Ascending aorta (tissue), 2 donors: ENCODE measurements around the gene WNT9B. TPM values are rescaled to one million over a fixed set of nuclear protein-coding genes. Genes with fewer than 3 reads are reported as not detected.
"Not testable (repeated sequence)": the region's sequence is repeated elsewhere in the genome, so short reads cannot be mapped to it uniquely, and the experiment has no call there.

ENCODE experiments used
- DNase-seq, 2 donors: peaks; one replicate each; pipeline ENCODE4 v3.0.0-alpha.2; 2019; ENCODE audit warnings: low spot score in 2 of 2
- H3K27ac ChIP-seq, 2 donors: fragments of 200-600 bp; sonication (generic); one replicate each; pipeline ENCODE4 v1.5.1; 2016 to 2017; ENCODE audit warnings: mild to moderate bottlenecking in 1 of 2
- H3K27me3 ChIP-seq: fragments of 200-600 bp; sonication (generic); one replicate; pipeline ENCODE4 v1.5.1; 2017
- H3K36me3 ChIP-seq, 2 donors: fragments of 200-600 bp; sonication (generic); one replicate each; pipeline ENCODE4 v1.5.1; 2016
- H3K4me1 ChIP-seq, 2 donors: fragments of 200-600 bp; sonication (generic); one replicate each; pipeline ENCODE4 v1.5.1; 2016 to 2017; ENCODE audit warnings: mild to moderate bottlenecking in 1 of 2
- H3K4me3 ChIP-seq, 2 donors: fragments of 200-600 bp; sonication (generic); one replicate each; pipeline ENCODE4 v1.5.1; 2016 to 2017; ENCODE audit warnings: mild to moderate bottlenecking in 1 of 2
- H3K9me3 ChIP-seq, 2 donors: fragments of 200-600 bp; sonication (generic); one replicate each; pipeline ENCODE4 v1.5.1; 2016
- intact Hi-C: fragments of 100-400 bp; cut with DNase I; formaldehyde crosslinking; loops from one replicate; pipeline ENCODE4 v1.15.1; 2023
- total RNA-seq: library from RNA; depleted of rRNA; stranded (reverse); fragments of >200 nt; gene quantifications from one replicate; pipeline ENCODE4 v1.1.0, GENCODE V29; 2016
- TF ChIP-seq, protein P1 (sequence below), 3 experiments: fragments of 200-600 bp in 2 of 3; fragments of 450-650 bp in 1 of 3; sonication (generic) in 2 of 3; IDR thresholded peaks; one replicate each; pipeline ENCODE4 v1.5.1; 2016 to 2019; ENCODE audit warnings: antibody characterized with exemption in 3 of 3, mild to moderate bottlenecking in 1 of 3, moderate library complexity in 1 of 3

The WNT9B gene
- total RNA-seq, 1 donor from 2014 or later: 5.6 TPM

DNA sequence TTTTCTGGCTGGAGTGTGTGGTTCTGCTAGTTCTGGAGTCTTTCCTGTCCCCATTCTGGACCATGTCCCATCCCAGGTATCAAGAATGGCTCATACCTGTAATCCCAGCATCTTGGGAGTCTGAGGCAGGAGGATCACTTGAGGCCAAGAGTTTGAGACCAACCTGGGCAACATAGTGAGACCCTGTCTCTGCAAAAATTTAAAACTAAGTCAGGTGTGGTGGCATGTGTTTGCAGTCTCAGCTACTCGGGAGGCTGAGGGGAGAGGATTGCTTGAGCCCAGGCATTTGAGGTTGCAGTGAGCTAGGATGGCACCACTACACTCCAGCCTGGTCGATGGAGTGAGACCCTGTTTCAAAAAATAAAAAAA, 17.6 kb upstream of the WNT9B start:
- intact Hi-C loops: no loop called here
- no peaks in the 10 kb centered on the region for H3K36me3 ChIP-seq

GRCh38 chr17:46834846-46835245, 16.5 kb upstream of the WNT9B start:
- H3K27me3 ChIP-seq: no peaks in the 10 kb centered on the region
- H3K4me1 ChIP-seq: no peaks in the 10 kb centered on the region
- TF ChIP-seq, protein P1, sequence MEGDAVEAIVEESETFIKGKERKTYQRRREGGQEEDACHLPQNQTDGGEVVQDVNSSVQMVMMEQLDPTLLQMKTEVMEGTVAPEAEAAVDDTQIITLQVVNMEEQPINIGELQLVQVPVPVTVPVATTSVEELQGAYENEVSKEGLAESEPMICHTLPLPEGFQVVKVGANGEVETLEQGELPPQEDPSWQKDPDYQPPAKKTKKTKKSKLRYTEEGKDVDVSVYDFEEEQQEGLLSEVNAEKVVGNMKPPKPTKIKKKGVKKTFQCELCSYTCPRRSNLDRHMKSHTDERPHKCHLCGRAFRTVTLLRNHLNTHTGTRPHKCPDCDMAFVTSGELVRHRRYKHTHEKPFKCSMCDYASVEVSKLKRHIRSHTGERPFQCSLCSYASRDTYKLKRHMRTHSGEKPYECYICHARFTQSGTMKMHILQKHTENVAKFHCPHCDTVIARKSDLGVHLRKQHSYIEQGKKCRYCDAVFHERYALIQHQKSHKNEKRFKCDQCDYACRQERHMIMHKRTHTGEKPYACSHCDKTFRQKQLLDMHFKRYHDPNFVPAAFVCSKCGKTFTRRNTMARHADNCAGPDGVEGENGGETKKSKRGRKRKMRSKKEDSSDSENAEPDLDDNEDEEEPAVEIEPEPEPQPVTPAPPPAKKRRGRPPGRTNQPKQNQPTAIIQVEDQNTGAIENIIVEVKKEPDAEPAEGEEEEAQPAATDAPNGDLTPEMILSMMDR (IDR thresholded peaks at IDR 0.05): no peak
- no peaks in the 10 kb centered on the region for H3K36me3 ChIP-seq
- no peak overlapping the region for H3K4me3 ChIP-seq
- no peaks in the 10 kb centered on the region for H3K9me3 ChIP-seq
- no peak overlapping the region for H3K27ac ChIP-seq
- no peak for DNase-seq
- intact Hi-C loops: no loop called here

More for the DNA sequence above, 17.6 kb upstream of the WNT9B start:
- no peak overlapping the region for H3K27ac ChIP-seq
- no peaks in the 10 kb centered on the region for H3K4me1 ChIP-seq
- TF ChIP-seq, protein P1 (IDR thresholded peaks at IDR 0.05): no peak
- no peaks in the 10 kb centered on the region for H3K9me3 ChIP-seq
- H3K4me3 ChIP-seq: no peak overlapping the region
- H3K27me3 ChIP-seq: no peaks in the 10 kb centered on the region
- no peak for DNase-seq

DNA sequence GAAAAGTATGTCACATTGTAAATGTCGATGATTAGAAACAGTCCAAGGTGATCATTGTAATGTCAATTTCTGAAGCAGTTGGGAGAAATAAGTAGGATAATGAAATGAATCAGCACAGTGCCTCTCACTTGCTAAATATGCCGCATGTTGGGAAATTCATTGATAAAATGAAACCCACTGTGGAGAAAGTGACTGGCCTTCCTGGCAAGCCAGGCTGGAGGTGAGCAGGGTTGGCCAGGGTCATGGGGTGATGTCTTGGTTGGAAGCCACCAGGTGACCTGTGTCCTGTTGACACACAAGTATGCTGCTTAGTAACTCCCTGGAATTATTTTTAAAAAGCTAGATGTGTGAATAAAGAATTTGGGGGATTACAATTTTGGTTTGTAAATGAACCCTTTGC, 14.9 kb upstream of the WNT9B start:
- Histone ChIP-seq H3K36me3 (no peaks in the 10 kb centered on the region), H3K27me3 (no peaks in the 10 kb centered on the region), H3K9me3 (no peaks in the 10 kb centered on the region), H3K4me3 (no peak overlapping the region), H3K27ac (no peak overlapping the region), H3K4me1 (no peaks in the 10 kb centered on the region)
- intact Hi-C loops: no loop called here
- no peak for DNase-seq
- TF ChIP-seq, protein P1 (IDR thresholded peaks at IDR 0.05): no peak

GRCh38 chr17:46837521-46837920, 13.9 kb upstream of the WNT9B start:
- no peaks in the 10 kb centered on the region for H3K36me3 ChIP-seq
- H3K27me3 ChIP-seq: no peaks in the 10 kb centered on the region
- no peaks in the 10 kb centered on the region for H3K9me3 ChIP-seq
- TF ChIP-seq, protein P1 (IDR thresholded peaks at IDR 0.05): no peak
- H3K4me3 ChIP-seq: no peak overlapping the region
- intact Hi-C loops: no loop called here
- no peaks in the 10 kb centered on the region for H3K4me1 ChIP-seq
- no peak for DNase-seq
- H3K27ac ChIP-seq: no peak overlapping the region

DNA sequence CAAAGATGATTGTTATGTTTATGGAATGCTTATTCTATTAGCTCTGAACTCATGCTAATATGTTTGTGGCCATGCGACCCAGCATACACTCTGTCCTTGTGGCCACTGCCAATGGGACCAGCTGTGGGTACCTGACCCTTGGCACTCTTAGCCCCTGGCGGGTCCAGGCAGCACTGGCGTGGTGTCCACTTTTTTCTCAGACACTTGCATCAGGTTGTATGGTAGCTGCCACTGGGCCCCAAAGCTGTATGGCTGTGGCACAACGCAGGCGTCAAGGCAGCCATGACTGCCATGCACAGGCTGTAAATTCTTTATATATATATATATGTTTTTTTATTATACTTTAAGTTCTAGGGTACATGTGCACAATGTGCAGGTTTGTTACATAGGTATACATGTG, 12.2 kb upstream of the WNT9B start:
- Histone ChIP-seq H3K36me3 (no peaks in the 10 kb centered on the region), H3K27ac (no peak overlapping the region), H3K4me1 (no peaks in the 10 kb centered on the region), H3K9me3 (peaks cover 0 to 4% of the 10 kb centered on the region in 2 donors), H3K4me3 (no peak overlapping the region), H3K27me3 (no peaks in the 10 kb centered on the region)
- intact Hi-C loops: no loop called here
- TF ChIP-seq, protein P1 (IDR thresholded peaks at IDR 0.05): no peak
- no peak for DNase-seq

DNA sequence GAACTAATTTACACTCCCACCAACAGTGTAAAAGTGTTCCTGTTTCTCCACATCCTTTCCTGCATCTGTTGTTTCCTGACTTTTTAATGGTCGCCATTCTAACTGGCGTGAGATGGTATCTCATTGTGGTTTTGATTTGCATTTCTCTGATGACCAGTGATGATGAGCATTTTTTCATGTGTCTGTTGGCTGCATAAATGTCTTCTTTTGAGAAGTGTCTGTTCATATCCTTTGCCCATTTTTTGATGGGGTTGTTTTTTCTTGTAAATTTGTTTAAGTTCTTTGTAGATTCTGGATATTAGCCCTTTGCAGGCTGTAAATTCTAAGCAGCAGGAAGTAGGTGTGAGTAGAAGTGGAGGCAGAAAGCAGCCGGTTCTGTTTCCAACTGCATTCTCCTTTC, 10.8 kb upstream of the WNT9B start:
- H3K4me1 ChIP-seq, H3K4me3 ChIP-seq, H3K9me3 ChIP-seq, intact Hi-C loops, H3K27ac ChIP-seq, DNase-seq, H3K36me3 ChIP-seq, H3K27me3 ChIP-seq: not testable (repeated sequence)
